HCT116 (cell line): ENCODE results near the gene DOK7. TPM values are rescaled to one million over a fixed set of nuclear protein-coding genes. Genes with fewer than 3 reads are reported as not detected.

Source experiments
- ATAC-seq: fragments of 200-7000 bp; cut with Tn5 transposase; 2 replicates; pipeline ENCODE4 v1.9.1; 2020; ENCODE audit warnings: mild to moderate bottlenecking, moderate library complexity
- BruUV-seq: library from RNA; stranded (reverse); fragments of 400-500 nt; replicated peaks from 2 replicates; lab custom pipeline; 2021; lab: Mats Ljungman, UMichigan
- CTCF ChIA-PET: fragments of 300-600 bp; sonication (Branson Sonifier 250); formaldehyde crosslinking; loops from one replicate; lab custom pipeline; 2021; ENCODE audit warnings: antibody characterized with exemption; lab: Charles Lee
- POLR2A ChIA-PET: fragments of 300-600, 350-600 bp; sonication (Branson Sonifier 250); formaldehyde crosslinking; loops from one replicate; lab custom pipeline; 2021; ENCODE audit warnings: antibody characterized with exemption; lab: Charles Lee
- RAD21 ChIA-PET, 2 experiments: fragments of 300-600 bp; sonication (Branson Sonifier 250); formaldehyde crosslinking; loops; one replicate each; lab custom pipeline; 2023; ENCODE audit warnings: low total read pairs in 2 of 2; ENCODE audit not compliant: uncharacterized antibody in 2 of 2, unreplicated experiment in 2 of 2, low non-redundant PET in 1 of 2; lab: Charles Lee
- DNase-seq: peaks from one replicate; pipeline ENCODE4 v3.0.0-alpha.2; 2010; ENCODE audit warnings: low read depth, low spot score
- H2AFZ ChIP-seq: fragments of 200-600 bp; shearing (Covaris generic), sonication (generic); 2 replicates; pipeline ENCODE4 v1.6.1; 2017; ENCODE audit warnings: low read depth, mixed run types, mixed read lengths, antibody characterized with exemption, low read length; ENCODE audit not compliant: poor library complexity, severe bottlenecking
- H3K27ac ChIP-seq: 2 replicates; pipeline ENCODE4 v1.5.1; 2012; ENCODE audit warnings: low read depth, low read length
- H3K27me3 ChIP-seq: fragments of 200-600 bp; sonication (generic); 2 replicates; pipeline ENCODE4 v1.6.1; 2016; ENCODE audit warnings: mixed run types, low read length, mixed read lengths; ENCODE audit not compliant: insufficient read depth
- H3K36me3 ChIP-seq, 2 experiments: fragments of 200-500 bp in 1 of 2; fragments of 200-600 bp in 1 of 2; sonication (Bioruptor generic) in 1 of 2; sonication (generic) in 1 of 2; 2 replicates each; pipeline versions ENCODE4 v1.5.1 to v1.6.1; 2014 to 2016; ENCODE audit warnings: low read length in 2 of 2, inconsistent platforms in 1 of 2, mixed read lengths in 1 of 2, mixed run types in 1 of 2; ENCODE audit not compliant: insufficient read depth in 2 of 2, control insufficient read depth in 1 of 2
- H3K4me1 ChIP-seq, 2 experiments: fragments of 200-600 bp in 1 of 2; sonication (generic) in 1 of 2; 2 replicates each; pipeline versions ENCODE4 v1.5.1 to v1.6.1; 2012 to 2017; ENCODE audit warnings: low read length in 2 of 2, inconsistent platforms in 1 of 2, mild to moderate bottlenecking in 1 of 2, mixed read lengths in 1 of 2, mixed run types in 1 of 2, moderate library complexity in 1 of 2; ENCODE audit not compliant: insufficient read depth in 2 of 2, control insufficient read depth in 1 of 2
- H3K4me2 ChIP-seq: fragments of 200-600 bp; sonication (generic); 2 replicates; pipeline ENCODE4 v1.6.1; 2017; ENCODE audit warnings: mixed run types, low read length, mixed read lengths
- H3K4me3 ChIP-seq, 2 experiments: fragments of 200-600 bp in 1 of 2; sonication (generic) in 1 of 2; replicated peaks in 1 of 2; 2 replicates each; pipeline ENCODE4 v1.5.1; 2011 to 2016; ENCODE audit warnings: low read length in 2 of 2, control low read depth in 1 of 2, low read depth in 1 of 2, mild to moderate bottlenecking in 1 of 2, mixed read lengths in 1 of 2, mixed run types in 1 of 2
- H3K79me2 ChIP-seq: fragments of 200-600 bp; sonication (generic); 2 replicates; pipeline ENCODE4 v1.6.1; 2017; ENCODE audit warnings: mild to moderate bottlenecking, mixed run types, low read length, moderate library complexity, mixed read lengths; ENCODE audit not compliant: insufficient read depth
- H3K9ac ChIP-seq: fragments of 200-600 bp; sonication (generic); 2 replicates; pipeline ENCODE4 v1.6.1; 2016; ENCODE audit warnings: low read length, mixed read lengths
- H3K9me2 ChIP-seq: fragments of 200-600 bp; sonication (generic), shearing (Covaris generic); 2 replicates; pipeline ENCODE4 v1.6.1; 2017; ENCODE audit warnings: mixed run types, mild to moderate bottlenecking, moderate library complexity; ENCODE audit not compliant: insufficient read depth
- H3K9me3 ChIP-seq, 2 experiments: fragments of 200-500 bp in 1 of 2; fragments of 200-600 bp in 1 of 2; sonication (Bioruptor generic) in 1 of 2; sonication (generic) in 1 of 2; 2 replicates each; pipeline ENCODE4 v1.6.1; 2014 to 2017; ENCODE audit warnings: low read length in 2 of 2, mixed read lengths in 2 of 2, inconsistent platforms in 1 of 2, low read depth in 1 of 2, mild to moderate bottlenecking in 1 of 2, mixed run types in 1 of 2, moderate library complexity in 1 of 2; ENCODE audit not compliant: control insufficient read depth in 1 of 2, insufficient read depth in 1 of 2
- H4K20me1 ChIP-seq: fragments of 200-600 bp; sonication (generic), shearing (Covaris generic); 2 replicates; pipeline ENCODE4 v1.6.1; 2017; ENCODE audit warnings: mixed run types, mild to moderate bottlenecking, moderate library complexity; ENCODE audit not compliant: insufficient read depth
- CBX3 ChIP-seq: IDR thresholded peaks from 2 replicates; pipeline ENCODE4 v1.6.1; 2012; ENCODE audit warnings: low read depth
- EGR1 ChIP-seq: IDR thresholded peaks from 2 replicates; pipeline ENCODE4 v1.6.1; 2012; ENCODE audit warnings: low read depth
- EZH2 ChIP-seq: fragments of 200-600 bp; sonication (generic); IDR thresholded peaks from 2 replicates; pipeline ENCODE4 v1.6.1; 2017; ENCODE audit warnings: antibody characterized with exemption, mixed run types
- EZH2phosphoT487 ChIP-seq: fragments of 200-600 bp; IDR thresholded peaks from 2 replicates; pipeline ENCODE4 v1.6.1; 2018; ENCODE audit warnings: antibody characterized with exemption, borderline replicate concordance
- FOSL1 ChIP-seq: IDR thresholded peaks from 2 replicates; pipeline ENCODE4 v1.6.1; 2012; ENCODE audit warnings: low read depth
- JUND ChIP-seq: IDR thresholded peaks from 2 replicates; pipeline ENCODE4 v1.6.1; 2012
- POLR2A ChIP-seq: IDR thresholded peaks from 2 replicates; pipeline ENCODE4 v1.7.0; 2011; ENCODE audit warnings: borderline replicate concordance; ENCODE audit not compliant: insufficient read depth, insufficient read length; ENCODE audit errors: extremely low read depth
- POLR2AphosphoS5 ChIP-seq: IDR thresholded peaks from 2 replicates; pipeline ENCODE4 v1.6.1; 2011; ENCODE audit warnings: mild to moderate bottlenecking, low read depth, low read length, moderate library complexity
- RAD21 ChIP-seq: IDR thresholded peaks from 2 replicates; pipeline ENCODE4 v1.6.1; 2012; ENCODE audit warnings: low read depth, mild to moderate bottlenecking
- SP1 ChIP-seq: IDR thresholded peaks from 2 replicates; pipeline ENCODE4 v1.6.1; 2012; ENCODE audit warnings: low read depth
- YY1 ChIP-seq: IDR thresholded peaks from 2 replicates; pipeline ENCODE4 v1.6.1; 2011; ENCODE audit warnings: low read length, low read depth, moderate library complexity, mild to moderate bottlenecking; ENCODE audit not compliant: insufficient replicate concordance; ENCODE audit errors: extremely low read depth
- intact Hi-C: fragments of 100-400 bp; cut with micrococcal nuclease; formaldehyde crosslinking; loops from 2 replicates; pipeline ENCODE4 v1.10.0; 2022
- total RNA-seq: library from RNA; stranded (reverse); gene quantifications from one replicate; pipeline ENCODE4 v1.2.1, GENCODE V29; 2021; ENCODE audit not compliant: unreplicated experiment
- TF ChIP-seq, protein P1 (sequence below), 3 experiments: fragments of 200-600 bp in 1 of 3; sonication (generic) in 1 of 3; IDR thresholded peaks in 2 of 3; conservative IDR thresholded peaks in 1 of 3; 2 replicates each; pipeline ENCODE4 v1.5.1; 2012 to 2017; ENCODE audit warnings: low read depth in 2 of 3, low read length in 2 of 3, antibody characterized with exemption in 1 of 3, borderline replicate concordance in 1 of 3, control low read depth in 1 of 3, mild to moderate bottlenecking in 1 of 3, mixed read lengths in 1 of 3, mixed run types in 1 of 3, moderate library complexity in 1 of 3; ENCODE audit not compliant: insufficient read depth in 1 of 3
- TF ChIP-seq, protein P2 (sequence below): IDR thresholded peaks from 2 replicates; pipeline ENCODE4 v1.6.1; 2012
- TF ChIP-seq, protein P3 (sequence below): IDR thresholded peaks from 2 replicates; pipeline ENCODE4 v1.6.1; 2012
- TF ChIP-seq, protein P4 (sequence below): IDR thresholded peaks from 2 replicates; pipeline ENCODE4 v1.6.1; 2012; ENCODE audit warnings: low read depth

The DOK7 gene
- total RNA-seq, 1 experiment from 2014 or later = 2.4 TPM

DNA sequence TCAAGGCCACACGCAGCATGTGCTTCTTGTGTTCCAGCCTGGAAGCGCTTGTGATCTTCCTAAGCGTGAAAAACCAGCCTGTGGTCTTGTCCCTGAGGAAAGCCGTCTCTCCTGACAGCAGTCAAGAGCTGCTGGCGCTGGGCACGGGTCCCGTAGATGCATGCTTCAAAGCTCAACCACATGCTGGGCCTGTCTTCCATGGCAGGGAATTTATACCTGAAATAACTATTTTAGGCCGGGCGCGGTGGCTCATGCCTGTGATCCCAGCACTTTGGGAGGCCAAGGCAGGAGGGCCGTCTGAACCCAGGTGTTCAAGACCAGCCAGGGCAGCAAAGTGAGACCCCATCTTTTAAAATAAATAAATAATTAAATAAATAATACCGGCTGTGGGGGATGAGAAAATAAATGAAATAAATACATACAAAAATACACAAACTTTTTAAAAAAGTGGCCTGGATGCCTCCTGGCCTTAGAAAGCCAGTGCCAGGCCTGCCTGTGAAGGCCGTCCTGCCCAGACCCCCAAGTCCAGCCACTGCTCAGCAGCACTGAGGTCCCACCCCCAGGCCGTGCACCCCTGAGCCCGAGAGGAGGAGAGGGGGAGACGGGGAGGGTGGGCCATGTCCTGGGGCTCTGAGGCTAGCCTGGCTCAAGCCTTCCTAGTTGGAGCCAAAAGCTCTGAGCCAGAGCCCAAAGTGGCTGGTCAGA is 58.7 kb downstream of the DOK7 start:
- no peaks in the 10 kb centered on the region for H3K4me1 ChIP-seq
- CTCF ChIA-PET = no interaction called here
- no peak overlapping the region for H3K27ac ChIP-seq
- peaks cover 38% of the 10 kb centered on the region; the same call in 1 of the 2 replicates for H3K79me2 ChIP-seq
- ATAC-seq (no peak), DNase-seq (no peak)
- no peaks in the 10 kb centered on the region for H3K9me2 ChIP-seq
- no peak for TF ChIP-seq CBX3
- TF ChIP-seq YY1 = no peak
- no peak for TF ChIP-seq SP1
- TF ChIP-seq POLR2AphosphoS5 = no peak
- TF ChIP-seq, protein P1, sequence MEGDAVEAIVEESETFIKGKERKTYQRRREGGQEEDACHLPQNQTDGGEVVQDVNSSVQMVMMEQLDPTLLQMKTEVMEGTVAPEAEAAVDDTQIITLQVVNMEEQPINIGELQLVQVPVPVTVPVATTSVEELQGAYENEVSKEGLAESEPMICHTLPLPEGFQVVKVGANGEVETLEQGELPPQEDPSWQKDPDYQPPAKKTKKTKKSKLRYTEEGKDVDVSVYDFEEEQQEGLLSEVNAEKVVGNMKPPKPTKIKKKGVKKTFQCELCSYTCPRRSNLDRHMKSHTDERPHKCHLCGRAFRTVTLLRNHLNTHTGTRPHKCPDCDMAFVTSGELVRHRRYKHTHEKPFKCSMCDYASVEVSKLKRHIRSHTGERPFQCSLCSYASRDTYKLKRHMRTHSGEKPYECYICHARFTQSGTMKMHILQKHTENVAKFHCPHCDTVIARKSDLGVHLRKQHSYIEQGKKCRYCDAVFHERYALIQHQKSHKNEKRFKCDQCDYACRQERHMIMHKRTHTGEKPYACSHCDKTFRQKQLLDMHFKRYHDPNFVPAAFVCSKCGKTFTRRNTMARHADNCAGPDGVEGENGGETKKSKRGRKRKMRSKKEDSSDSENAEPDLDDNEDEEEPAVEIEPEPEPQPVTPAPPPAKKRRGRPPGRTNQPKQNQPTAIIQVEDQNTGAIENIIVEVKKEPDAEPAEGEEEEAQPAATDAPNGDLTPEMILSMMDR (IDR thresholded peaks at IDR 0.05 in 2 of 3, conservative IDR thresholded peaks at IDR 0.05 in 1 of 3; ENCODE audit: borderline replicate concordance in 1 of 3, insufficient read depth in 1 of 3, low read depth in 2 of 3, low read length in 2 of 3) = no peak
- H3K36me3 ChIP-seq = peaks cover 29 to 30% of the 10 kb centered on the region in 2 experiments; a peak in 3 of 4 replicates
- intact Hi-C loops = no loop called here
- no peaks in the 10 kb centered on the region for H4K20me1 ChIP-seq
- POLR2A ChIA-PET = no interaction called here
- H3K27me3 ChIP-seq = no peaks in the 10 kb centered on the region
- no peak overlapping the region for H2AFZ ChIP-seq
- H3K9ac ChIP-seq = no peak overlapping the region
- H3K4me3 ChIP-seq = no peak overlapping the region
- H3K9me3 ChIP-seq = no peaks in the 10 kb centered on the region
- no peak overlapping the region for H3K4me2 ChIP-seq
- RAD21 ChIA-PET = no interaction called here
- no TSS peak for BruUV-seq

DNA sequence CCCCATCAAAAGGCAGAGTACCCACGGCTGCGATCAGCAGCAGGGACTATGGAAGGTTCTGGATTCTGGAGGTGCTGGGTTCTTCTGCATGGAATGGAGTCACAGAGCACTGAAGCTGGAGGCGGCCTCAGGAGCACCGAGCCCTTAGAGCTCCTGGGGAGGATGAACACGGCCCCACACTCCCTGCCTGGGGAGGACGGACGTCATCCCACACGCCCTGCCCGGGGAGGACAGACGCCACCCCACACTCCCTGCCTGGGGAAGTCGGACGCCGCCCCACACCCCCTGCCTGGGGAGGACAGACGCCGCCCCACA is 59.2 kb downstream of the DOK7 start:
- H3K79me2 ChIP-seq = peaks cover 43% of the 10 kb centered on the region; the same call in 1 of the 2 replicates
- DNase-seq (no peak), ATAC-seq (no peak)
- H3K27me3 ChIP-seq = no peaks in the 10 kb centered on the region
- H3K9me2 ChIP-seq = no peaks in the 10 kb centered on the region
- H4K20me1 ChIP-seq = no peaks in the 10 kb centered on the region
- H3K4me2 ChIP-seq = no peak overlapping the region
- H3K4me1 ChIP-seq = no peaks in the 10 kb centered on the region
- ChIA-PET CTCF (no interaction called here), RAD21 (no interaction called here), POLR2A (no interaction called here)
- no peak overlapping the region for H3K4me3 ChIP-seq
- intact Hi-C loops = no loop called here
- BruUV-seq = no TSS peak
- H3K27ac ChIP-seq = no peak overlapping the region
- no peak for TF ChIP-seq FOSL1
- no peak for TF ChIP-seq POLR2AphosphoS5
- TF ChIP-seq YY1 = no peak
- TF ChIP-seq, protein P2, sequence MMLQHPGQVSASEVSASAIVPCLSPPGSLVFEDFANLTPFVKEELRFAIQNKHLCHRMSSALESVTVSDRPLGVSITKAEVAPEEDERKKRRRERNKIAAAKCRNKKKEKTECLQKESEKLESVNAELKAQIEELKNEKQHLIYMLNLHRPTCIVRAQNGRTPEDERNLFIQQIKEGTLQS = no peak
- no peak for TF ChIP-seq JUND
- no peak for TF ChIP-seq EZH2phosphoT487
- TF ChIP-seq, protein P3, sequence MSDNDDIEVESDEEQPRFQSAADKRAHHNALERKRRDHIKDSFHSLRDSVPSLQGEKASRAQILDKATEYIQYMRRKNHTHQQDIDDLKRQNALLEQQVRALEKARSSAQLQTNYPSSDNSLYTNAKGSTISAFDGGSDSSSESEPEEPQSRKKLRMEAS = no peak
- no peak for TF ChIP-seq RAD21
- TF ChIP-seq EGR1 = no peak
- TF ChIP-seq, protein P4, sequence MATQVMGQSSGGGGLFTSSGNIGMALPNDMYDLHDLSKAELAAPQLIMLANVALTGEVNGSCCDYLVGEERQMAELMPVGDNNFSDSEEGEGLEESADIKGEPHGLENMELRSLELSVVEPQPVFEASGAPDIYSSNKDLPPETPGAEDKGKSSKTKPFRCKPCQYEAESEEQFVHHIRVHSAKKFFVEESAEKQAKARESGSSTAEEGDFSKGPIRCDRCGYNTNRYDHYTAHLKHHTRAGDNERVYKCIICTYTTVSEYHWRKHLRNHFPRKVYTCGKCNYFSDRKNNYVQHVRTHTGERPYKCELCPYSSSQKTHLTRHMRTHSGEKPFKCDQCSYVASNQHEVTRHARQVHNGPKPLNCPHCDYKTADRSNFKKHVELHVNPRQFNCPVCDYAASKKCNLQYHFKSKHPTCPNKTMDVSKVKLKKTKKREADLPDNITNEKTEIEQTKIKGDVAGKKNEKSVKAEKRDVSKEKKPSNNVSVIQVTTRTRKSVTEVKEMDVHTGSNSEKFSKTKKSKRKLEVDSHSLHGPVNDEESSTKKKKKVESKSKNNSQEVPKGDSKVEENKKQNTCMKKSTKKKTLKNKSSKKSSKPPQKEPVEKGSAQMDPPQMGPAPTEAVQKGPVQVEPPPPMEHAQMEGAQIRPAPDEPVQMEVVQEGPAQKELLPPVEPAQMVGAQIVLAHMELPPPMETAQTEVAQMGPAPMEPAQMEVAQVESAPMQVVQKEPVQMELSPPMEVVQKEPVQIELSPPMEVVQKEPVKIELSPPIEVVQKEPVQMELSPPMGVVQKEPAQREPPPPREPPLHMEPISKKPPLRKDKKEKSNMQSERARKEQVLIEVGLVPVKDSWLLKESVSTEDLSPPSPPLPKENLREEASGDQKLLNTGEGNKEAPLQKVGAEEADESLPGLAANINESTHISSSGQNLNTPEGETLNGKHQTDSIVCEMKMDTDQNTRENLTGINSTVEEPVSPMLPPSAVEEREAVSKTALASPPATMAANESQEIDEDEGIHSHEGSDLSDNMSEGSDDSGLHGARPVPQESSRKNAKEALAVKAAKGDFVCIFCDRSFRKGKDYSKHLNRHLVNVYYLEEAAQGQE = no peak
- no peak for TF ChIP-seq POLR2A
- TF ChIP-seq EZH2 = no peak
- H3K9me3 ChIP-seq = no peaks in the 10 kb centered on the region
- H3K36me3 ChIP-seq = peaks cover 27% of the 10 kb centered on the region in 2 experiments; a peak in 3 of 4 replicates
- no peak overlapping the region for H2AFZ ChIP-seq
- no peak overlapping the region for H3K9ac ChIP-seq
